Liver (tissue), 9 donors: ENCODE measurements around the gene RNH1. TPM values are rescaled to one million over a fixed set of nuclear protein-coding genes. Genes with fewer than 3 reads are reported as not detected.

Source experiments
- DNase-seq: peaks from one replicate; pipeline ENCODE4 v3.0.0-alpha.2; 2017; ENCODE audit warnings: low spot score
- H3K27ac ChIP-seq, 2 donors: one replicate each; pipeline ENCODE4 v1.7.0; 2013; ENCODE audit warnings: inconsistent platforms in 2 of 2, low read length in 2 of 2, control low read depth in 1 of 2, low read depth in 1 of 2, mild to moderate bottlenecking in 1 of 2
- H3K27me3 ChIP-seq, 4 donors: one replicate each; pipeline versions ENCODE4 v1.6.1 to v1.7.0; 2013; ENCODE audit warnings: low read length in 3 of 4, inconsistent platforms in 1 of 4, mild to moderate bottlenecking in 1 of 4, moderate library complexity in 1 of 4; ENCODE audit not compliant: control insufficient read depth in 4 of 4, insufficient read depth in 4 of 4
- H3K36me3 ChIP-seq, 4 donors: one replicate each; pipeline versions ENCODE4 v1.6.1 to v1.7.0; 2013; ENCODE audit warnings: low read length in 3 of 4, mild to moderate bottlenecking in 3 of 4, low read depth in 1 of 4, moderate library complexity in 1 of 4; ENCODE audit not compliant: control insufficient read depth in 4 of 4, insufficient read depth in 3 of 4
- H3K4me1 ChIP-seq, 4 donors: one replicate each; pipeline versions ENCODE4 v1.6.1 to v1.7.0; 2013; ENCODE audit warnings: low read length in 3 of 4, mild to moderate bottlenecking in 3 of 4, moderate library complexity in 1 of 4; ENCODE audit not compliant: control insufficient read depth in 4 of 4, insufficient read depth in 4 of 4
- H3K4me3 ChIP-seq, 3 donors: one replicate each; pipeline versions ENCODE4 v1.6.1 to v1.7.0; 2013; ENCODE audit warnings: low read length in 3 of 3, control low read depth in 1 of 3, low read depth in 1 of 3, mild to moderate bottlenecking in 1 of 3
- H3K9ac ChIP-seq, 2 donors: one replicate each; pipeline ENCODE4 v1.7.0; 2013; ENCODE audit warnings: low read length in 2 of 2, mild to moderate bottlenecking in 2 of 2, moderate library complexity in 2 of 2, control low read depth in 1 of 2, low read depth in 1 of 2
- H3K9me3 ChIP-seq, 4 donors: one replicate each; pipeline versions ENCODE4 v1.6.1 to v1.7.0; 2013; ENCODE audit warnings: low read length in 3 of 4; ENCODE audit not compliant: control insufficient read depth in 4 of 4
- ATF3 ChIP-seq: IDR thresholded peaks from 2 replicates; pipeline ENCODE4 v1.6.1; 2016; ENCODE audit warnings: antibody characterized with exemption
- CTCF ChIP-seq: fragments of 150-350 bp; IDR thresholded peaks from 2 replicates; pipeline ENCODE4 v1.5.1; 2017; ENCODE audit warnings: improper control_type of control experiment, low read depth, low read length; ENCODE audit not compliant: missing input control
- FOXA1 ChIP-seq: IDR thresholded peaks from 2 replicates; pipeline ENCODE4 v1.6.1; 2016; ENCODE audit warnings: antibody characterized with exemption
- FOXA2 ChIP-seq: IDR thresholded peaks from 2 replicates; pipeline ENCODE4 v1.6.1; 2016; ENCODE audit warnings: antibody characterized with exemption
- GABPA ChIP-seq, 2 donors: IDR thresholded peaks in 1 of 2; conservative IDR thresholded peaks in 1 of 2; 2 replicates each; pipeline ENCODE4 v1.6.1; 2016; ENCODE audit warnings: antibody characterized with exemption in 2 of 2, mild to moderate bottlenecking in 1 of 2, moderate library complexity in 1 of 2
- HNF4A ChIP-seq, 2 donors: conservative IDR thresholded peaks; 2 replicates each; pipeline ENCODE4 v1.6.1; 2016; ENCODE audit warnings: antibody characterized with exemption in 2 of 2, mild to moderate bottlenecking in 2 of 2
- HNF4G ChIP-seq: IDR thresholded peaks from 2 replicates; pipeline ENCODE4 v1.6.1; 2016; ENCODE audit warnings: antibody characterized with exemption
- JUND ChIP-seq, 2 donors: IDR thresholded peaks; 2 replicates each; pipeline ENCODE4 v1.6.1; 2016; ENCODE audit warnings: antibody characterized with exemption in 2 of 2
- MAX ChIP-seq: IDR thresholded peaks from 2 replicates; pipeline ENCODE4 v1.6.1; 2016; ENCODE audit warnings: antibody characterized with exemption
- NR2F2 ChIP-seq: IDR thresholded peaks from 2 replicates; pipeline ENCODE4 v1.6.1; 2016; ENCODE audit warnings: antibody characterized with exemption
- RAD21 ChIP-seq, 2 donors: IDR thresholded peaks; 2 replicates each; pipeline ENCODE4 v1.6.1; 2016; ENCODE audit warnings: antibody characterized with exemption in 2 of 2, mild to moderate bottlenecking in 2 of 2
- REST ChIP-seq: IDR thresholded peaks from 2 replicates; pipeline ENCODE4 v1.6.1; 2016; ENCODE audit warnings: antibody characterized with exemption, mild to moderate bottlenecking
- RXRA ChIP-seq, 2 donors: IDR thresholded peaks; 2 replicates each; pipeline ENCODE4 v1.6.1; 2017 to 2018; ENCODE audit warnings: antibody characterized with exemption in 2 of 2, mild to moderate bottlenecking in 1 of 2
- SP1 ChIP-seq: IDR thresholded peaks from 2 replicates; pipeline ENCODE4 v1.6.1; 2018; ENCODE audit warnings: antibody characterized with exemption, mild to moderate bottlenecking
- YY1 ChIP-seq: IDR thresholded peaks from 2 replicates; pipeline ENCODE4 v1.6.1; 2016; ENCODE audit warnings: antibody characterized with exemption, mild to moderate bottlenecking
- ZBTB33 ChIP-seq: IDR thresholded peaks from 2 replicates; pipeline ENCODE4 v1.6.1; 2016; ENCODE audit warnings: antibody characterized with exemption
- WGBS: extraction: QIAGEN DNeasy Blood & Tissue Kit; methylation state at CpG from one replicate; pipeline ENCODE4 v1.1.7; 2013; 5-methylcytosine and 5-hydroxymethylcytosine counted together
- polyA plus RNA-seq, 2 donors: library from polyadenylated mRNA; stranded (reverse) in 1 of 2; unstranded in 1 of 2; fragments of 200-250 nt in 1 of 2; fragments of >200 nt in 1 of 2; fragmentation: Nextera tagmentation in 1 of 2; extraction: Ambion mirVana in 1 of 2; gene quantifications; one replicate each; pipeline versions ENCODE4 v1.2.1 to v1.2.3, GENCODE V29; 2013 to 2015
- total RNA-seq, 2 donors: library from RNA; depleted of rRNA; stranded (reverse); fragments of >200 nt; gene quantifications; one replicate each; pipeline ENCODE4 v1.2.3, GENCODE V29; 2014
- donor health status: healthy.
- donor health status: healthy.
- donor health status: healthy.
- donor health status: healthy.
- donor health status: healthy.

RNH1 gene
- total and polyA plus RNA-seq, 4 donors = 68.5 to 99.1 (median 76.8) TPM

GRCh38 chr11:454043-454442, 53.0 kb downstream of the RNH1 start:
- WGBS = 92% methylated on average over 9 of the region's 9 CpGs

More at GRCh38 chr11:454043-454442, 53.0 kb downstream of the RNH1 start:
- no peak overlapping the region for H3K27ac ChIP-seq
- H3K9ac ChIP-seq = no peak overlapping the region
- no peak for TF ChIP-seq NR2F2
- TF ChIP-seq HNF4A (conservative IDR thresholded peaks at IDR 0.05) = no peak
- no peak for TF ChIP-seq YY1
- TF ChIP-seq FOXA2 = no peak
- no peak for TF ChIP-seq ATF3
- TF ChIP-seq SP1 = no peak
- no peak for TF ChIP-seq REST
- TF ChIP-seq JUND (IDR thresholded peaks at IDR 0.05) = no peak
- no peak for TF ChIP-seq GABPA (IDR thresholded peaks at IDR 0.05 in 1 of 2, conservative IDR thresholded peaks at IDR 0.05 in 1 of 2)
- TF ChIP-seq CTCF = no peak
- no peak for TF ChIP-seq RXRA (IDR thresholded peaks at IDR 0.05)
- TF ChIP-seq HNF4G = no peak
- TF ChIP-seq FOXA1 = no peak
- no peak for TF ChIP-seq RAD21 (IDR thresholded peaks at IDR 0.05)
- TF ChIP-seq MAX = no peak
- TF ChIP-seq ZBTB33 = no peak
- H3K9me3 ChIP-seq = no peaks in the 10 kb centered on the region
- no peak overlapping the region for H3K4me3 ChIP-seq
- H3K4me1 ChIP-seq = peaks cover 8 to 22% (median 16%) of the 10 kb centered on the region in 4 donors
- DNase-seq = no peak
- peaks cover 3 to 18% (median 5%) of the 10 kb centered on the region in 4 donors for H3K36me3 ChIP-seq
- no peaks in the 10 kb centered on the region for H3K27me3 ChIP-seq
